ENCODE results near the gene SERPINB7.

Gene SERPINB7

DNA sequence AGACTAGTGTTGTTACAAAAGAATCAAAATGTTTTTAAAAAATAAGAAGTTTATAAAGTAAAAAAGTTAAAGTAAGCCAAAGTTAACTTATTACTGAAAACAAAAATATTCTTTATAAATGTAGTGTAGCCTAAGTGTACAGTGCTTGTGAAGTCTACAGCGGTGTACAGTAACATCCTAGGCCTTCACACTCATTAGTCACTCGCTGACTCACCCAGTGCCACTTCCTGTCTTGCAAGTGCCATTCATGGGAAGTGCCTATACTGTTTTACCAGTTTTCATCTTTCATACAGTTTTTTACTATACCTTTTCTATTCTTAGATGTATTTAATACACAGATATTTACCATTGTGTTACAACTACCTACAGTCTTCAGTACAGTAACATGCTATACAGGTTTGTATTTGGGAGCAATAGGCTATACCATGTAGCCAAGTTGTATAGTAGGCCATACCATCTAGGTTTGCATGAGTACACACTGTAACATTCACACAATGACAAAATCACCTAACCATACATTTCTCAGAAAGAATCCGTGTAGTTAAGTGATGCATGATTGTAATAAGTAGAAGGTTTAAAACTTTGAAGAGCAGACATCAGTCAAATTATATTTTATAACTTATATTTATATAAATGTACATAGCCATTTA is 13.4 kb downstream of the SERPINB7 start:
- peak; percentile 76 for DNase-seq

DNA sequence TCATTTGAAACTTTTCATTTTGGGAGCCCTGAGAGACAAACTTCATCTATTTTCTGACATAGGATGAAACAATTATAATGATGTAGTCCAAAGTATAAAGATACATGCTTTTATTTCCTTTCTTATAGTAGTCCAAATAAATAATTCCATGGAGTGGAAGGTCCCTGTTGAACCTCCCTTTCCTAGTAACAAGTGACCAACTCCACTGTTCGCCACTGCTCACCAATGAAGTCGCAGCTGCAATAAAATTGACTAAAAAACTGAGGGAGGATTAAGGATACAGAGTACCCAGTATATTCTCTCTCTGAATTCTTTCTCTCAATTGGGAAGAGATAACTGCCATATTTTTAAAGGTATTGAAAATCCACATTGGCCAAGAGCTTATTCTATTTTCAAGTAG is 14.1 kb downstream of the SERPINB7 start:
- no peak for DNase-seq

DNA sequence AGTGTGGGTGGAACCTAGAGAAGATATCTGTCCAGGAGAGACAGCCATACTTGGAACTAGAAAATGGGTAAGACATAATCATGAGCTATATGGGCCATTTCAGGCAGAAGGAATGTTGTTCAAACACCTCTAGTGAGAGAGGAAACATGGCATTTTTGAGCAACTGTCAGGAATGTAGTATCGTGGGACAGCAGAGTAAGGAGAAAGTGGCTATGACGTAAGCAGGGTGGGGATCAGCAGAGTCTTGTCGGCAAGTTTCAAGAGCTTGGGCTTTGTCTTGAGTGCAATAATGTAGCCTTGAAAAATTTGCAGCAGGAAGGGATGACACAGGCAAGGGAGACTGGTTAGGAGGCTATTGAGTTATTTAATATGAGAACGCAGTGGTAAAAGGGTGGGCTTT is 20.4 kb downstream of the SERPINB7 start:
- no peak for DNase-seq

DNA sequence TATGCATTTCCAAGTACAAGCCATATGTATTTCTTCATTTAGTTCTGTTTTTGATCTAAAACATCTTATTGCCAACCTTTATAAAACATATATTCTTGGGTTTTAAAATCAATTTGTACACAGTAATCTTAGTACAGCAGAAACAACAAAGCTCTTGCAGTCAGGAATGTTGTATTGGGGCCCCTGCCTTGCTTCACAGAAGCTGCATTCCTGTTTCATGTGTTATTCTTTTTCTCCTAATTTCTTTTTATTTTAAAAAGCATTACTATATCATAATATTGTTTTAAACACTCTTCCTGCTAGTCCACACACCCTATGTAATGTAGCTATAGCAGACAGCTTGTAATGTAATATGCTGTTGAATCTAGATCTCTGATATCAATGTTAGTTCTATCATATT is 24.0 kb downstream of the SERPINB7 start:
- no peak for DNase-seq

DNA sequence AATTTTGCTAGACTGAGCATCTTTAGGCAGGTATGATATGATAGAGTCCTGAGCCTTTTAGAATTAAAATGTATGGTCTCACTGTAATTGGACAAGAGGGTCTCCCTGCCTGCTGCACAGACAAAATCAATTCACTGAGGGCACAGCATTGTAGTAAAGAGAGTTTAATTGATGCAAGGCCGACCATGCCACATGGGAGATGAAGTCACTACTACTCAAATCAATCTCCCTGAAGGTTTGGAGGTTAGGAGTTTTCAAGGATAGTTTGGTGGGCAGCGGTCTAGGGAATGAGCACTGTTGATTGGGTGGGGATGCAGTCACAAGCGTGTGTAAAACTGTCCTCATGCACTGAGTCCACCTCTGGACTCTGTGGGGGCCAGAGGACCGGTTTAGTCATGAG is 26.1 kb downstream of the SERPINB7 start:
- DNase-seq: no peak

DNA sequence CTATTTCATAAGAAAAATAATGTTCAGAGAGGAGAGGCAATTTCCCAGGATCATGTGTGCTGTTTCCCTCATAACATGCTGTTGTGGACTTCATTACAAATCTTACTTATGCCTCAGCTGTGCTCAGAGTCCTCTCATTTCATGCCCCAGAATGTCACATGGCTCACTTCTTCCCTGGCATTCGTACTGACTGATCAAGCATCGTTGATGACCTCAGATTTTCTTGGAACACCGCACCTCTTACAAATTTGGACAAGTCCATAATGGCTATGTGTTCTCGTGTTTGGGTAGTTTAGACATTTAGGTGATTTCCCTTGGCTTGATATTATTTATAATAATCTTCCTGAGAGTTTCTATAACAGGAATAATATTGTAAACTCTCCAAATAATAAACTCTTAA is 32.9 kb downstream of the SERPINB7 start:
- no peak for DNase-seq

DNA sequence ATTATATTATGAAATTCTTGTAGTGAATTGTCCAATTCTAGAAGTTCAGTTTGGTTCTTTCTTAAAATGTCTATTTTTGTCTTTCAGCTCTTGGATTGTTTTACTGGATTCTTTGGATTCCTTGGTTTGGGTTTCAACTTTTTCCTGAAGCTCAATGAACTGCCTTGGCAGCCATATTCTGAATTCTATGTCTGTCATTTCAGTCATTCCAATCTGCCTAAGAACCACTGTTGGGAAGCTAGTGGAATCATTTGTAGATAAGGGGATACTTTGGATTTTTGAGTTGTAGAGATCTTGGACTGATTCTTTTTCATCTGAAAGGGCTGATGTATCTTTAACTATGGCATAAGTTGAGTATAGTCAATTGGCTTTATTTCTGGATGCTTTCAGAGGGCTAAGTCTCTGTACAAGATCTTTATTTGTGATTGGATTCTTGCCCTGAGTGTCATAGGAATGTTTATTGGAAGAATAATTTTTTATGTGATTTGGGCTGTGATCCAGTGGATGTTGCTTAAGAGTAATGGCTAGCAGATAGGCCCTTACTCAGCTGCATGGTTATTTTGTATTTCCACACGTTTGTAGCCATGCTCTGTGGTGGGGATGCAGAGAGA is 42.3 kb downstream of the SERPINB7 start:
- DNase-seq: no peak

DNA sequence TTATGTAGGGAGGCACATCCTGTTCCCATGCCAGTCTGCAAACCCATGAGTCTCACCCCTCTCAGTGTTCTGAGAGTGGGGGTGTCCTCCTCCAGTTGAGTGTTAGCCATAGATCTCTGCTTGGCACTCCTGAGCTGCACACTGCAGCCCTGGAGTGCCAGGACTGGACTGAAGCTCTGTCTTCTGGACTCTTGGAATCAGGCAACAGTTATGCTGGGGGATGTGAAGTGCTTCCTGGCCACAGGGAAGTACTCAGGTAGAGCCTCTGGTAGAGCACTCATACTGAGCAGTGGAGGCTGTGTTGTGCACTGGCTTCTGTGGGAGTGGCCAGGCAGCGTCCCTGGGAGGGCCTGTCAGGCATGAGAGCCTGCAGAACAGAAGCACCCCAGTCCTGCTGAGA is 43.0 kb downstream of the SERPINB7 start:
- no peak for DNase-seq

DNA sequence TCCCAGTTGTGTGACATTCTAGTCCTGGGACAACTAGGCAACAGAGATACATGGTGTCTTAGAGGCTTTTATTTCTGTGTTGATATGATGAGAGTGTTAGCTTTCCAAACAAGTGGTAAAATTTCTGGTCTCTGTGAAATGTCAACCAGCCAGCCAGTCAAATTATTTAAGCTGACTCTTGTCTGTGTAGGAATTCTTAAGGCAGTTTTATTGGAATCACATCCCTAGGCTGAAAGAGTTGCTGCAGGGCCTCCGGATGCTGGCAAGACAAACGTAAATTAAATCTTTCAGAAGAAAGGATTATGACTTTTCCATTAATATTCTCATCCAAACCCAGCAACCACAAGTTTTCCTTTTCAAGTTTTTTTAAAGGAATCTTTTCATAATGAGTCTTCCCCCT is 44.6 kb downstream of the SERPINB7 start:
- no peak for DNase-seq

DNA sequence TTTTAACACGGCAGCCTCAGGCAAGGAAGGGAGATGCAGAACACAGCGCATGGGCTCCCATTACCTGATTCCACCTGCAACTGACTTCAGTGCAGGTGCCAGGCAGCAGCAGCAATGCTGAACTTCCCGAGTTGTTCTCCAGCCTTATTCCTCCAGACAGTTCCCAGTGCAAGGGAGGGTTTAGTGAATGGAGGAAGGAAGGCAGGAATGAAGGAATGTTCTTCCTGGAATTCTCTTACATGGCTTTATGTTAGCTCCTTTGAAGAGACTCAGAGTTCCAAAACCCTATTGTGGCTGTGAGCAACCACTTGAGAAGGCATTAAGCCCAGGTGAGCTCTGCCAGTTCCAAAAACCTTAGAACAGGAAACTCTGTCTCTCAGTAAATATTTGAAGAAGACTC is 45.5 kb downstream of the SERPINB7 start:
- DNase-seq: no peak

DNA sequence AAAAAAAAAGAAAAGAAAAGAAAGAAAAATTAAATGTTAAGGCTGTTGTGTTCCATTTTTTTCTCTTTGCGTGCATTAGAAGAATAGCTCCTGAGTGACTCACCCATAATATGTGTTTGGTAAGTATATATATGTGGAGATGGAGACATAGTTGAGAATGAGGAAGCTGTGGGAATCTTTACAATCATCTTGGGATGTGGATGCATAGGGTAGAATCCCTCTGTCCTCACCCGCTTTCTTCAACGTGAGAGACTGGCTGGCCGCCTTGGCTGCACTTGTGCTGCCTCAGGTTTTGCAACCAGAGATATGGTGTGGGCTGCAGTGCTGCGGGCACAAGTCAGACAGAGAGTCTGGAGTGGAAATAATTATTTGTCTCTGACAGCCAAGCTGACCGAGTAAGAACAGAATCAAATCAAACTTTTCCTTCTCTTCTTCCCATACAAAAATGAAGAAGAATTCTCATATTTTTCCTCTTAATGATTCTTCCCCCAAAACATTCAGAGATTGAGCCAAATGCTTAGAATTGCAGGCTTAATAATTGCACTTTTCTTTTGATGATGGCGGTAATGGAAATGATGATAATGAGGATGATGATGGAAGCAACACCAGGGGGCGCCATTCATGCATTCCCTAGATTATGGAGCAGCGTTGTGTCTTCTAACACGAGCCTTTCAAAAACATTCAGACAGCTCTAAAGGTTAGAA is 48.5 kb downstream of the SERPINB7 start:
- peak; percentile 68 for DNase-seq

DNA sequence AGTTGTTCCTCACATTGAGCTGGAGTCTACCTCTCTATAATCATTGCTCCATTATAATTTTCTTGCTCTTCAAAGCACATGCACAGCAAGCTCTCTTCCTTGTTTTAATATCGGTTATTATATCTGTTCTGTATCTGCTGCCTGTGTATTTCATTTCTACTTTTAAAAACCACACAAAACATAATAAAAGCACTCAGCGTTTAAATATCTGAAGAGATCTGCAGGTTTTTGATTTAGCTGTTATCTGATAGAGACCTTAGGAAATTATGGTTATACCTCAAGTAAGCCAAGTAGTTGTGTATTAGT is 49.0 kb downstream of the SERPINB7 start:
- no peak for DNase-seq

DNA sequence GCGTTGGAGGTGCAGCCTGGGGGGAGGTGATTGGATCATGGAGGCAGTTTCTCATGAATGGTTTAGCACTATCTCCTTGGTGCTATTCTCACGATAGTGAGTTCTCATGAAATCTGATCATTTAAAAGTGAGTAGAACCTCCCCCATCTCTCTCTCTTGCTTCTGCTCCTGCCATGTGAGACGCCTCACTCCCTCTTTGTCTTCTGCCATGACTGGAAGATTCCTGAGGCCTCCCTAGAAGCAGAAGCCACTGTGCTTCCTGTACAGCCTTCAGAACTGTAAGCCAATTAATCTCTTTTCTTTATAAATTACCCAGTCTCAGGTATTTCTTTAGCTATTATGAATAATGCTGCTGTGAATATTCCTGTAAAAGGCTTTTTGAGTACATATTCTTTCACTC is 52.9 kb downstream of the SERPINB7 start:
- DNase-seq: no peak

DNA sequence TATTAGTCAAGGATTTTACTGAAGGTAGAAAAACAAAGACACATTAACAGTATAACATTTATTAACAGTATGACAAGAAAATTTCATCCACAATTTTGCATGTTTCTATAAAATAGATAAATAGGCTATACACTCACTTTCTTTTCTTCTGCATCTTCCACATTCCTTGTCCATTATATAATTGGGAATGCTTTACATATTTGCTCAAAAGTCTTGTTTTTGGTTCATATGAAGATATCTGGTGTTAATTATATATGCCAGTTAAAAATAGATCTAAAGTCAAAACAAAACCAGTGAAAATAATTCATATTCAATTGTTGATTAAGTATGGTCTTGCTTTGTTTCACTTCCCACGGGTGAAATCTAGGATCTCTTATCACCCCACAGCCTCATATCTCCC is 53.4 kb downstream of the SERPINB7 start:
- DNase-seq: peak; percentile 34

DNA sequence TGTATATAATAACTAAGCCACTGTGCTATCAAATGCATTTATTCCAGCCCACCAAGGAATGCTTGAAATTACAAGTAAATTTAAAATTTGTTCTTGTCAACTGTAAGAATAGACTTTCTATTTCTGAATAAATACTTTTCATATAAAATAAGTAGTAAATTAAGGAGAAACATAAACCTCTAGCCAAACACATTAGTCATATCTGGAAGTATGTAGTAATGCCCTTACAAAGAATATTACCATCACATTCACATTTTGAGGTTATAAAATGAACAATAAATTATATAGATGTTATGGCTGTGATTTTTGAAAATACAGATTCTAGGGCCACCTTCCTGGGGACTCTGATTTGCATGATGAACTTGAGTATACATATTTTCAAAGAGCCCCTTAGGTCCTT is 54.7 kb downstream of the SERPINB7 start:
- no peak for DNase-seq

DNA sequence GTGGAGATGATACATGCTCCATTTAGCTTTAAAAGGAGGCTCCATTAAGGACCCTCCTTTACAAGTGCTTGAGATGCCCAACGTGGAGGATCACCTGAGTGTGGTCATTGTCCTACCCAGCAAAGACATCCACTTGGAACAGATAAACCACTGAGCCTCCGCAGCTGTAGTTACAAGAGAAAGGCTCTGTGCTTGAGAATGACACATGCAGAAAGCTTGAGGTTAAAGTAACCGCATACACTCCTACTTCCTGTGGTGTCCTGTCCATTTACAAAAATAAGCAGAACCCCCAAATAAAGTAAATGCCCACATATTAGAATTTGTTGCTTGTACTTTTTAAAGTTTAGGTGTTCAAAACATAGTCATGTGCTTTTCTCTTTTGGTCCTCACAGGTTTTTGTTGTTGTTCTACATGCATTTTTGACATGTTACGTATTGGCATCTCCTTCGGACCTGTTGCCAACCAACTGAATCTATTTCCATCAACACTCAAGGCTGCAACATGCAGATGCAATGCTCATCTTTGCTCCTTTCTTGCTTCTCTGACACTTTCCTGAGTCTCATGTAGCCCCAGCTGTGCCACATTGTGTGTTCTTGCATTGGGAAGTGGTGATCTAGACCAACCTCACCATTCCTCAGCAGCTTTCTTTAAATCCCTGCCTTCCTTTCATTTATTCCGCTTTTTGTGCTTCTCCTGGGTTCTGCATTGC is 56.0 kb downstream of the SERPINB7 start:
- DNase-seq: peak; percentile 91

DNA sequence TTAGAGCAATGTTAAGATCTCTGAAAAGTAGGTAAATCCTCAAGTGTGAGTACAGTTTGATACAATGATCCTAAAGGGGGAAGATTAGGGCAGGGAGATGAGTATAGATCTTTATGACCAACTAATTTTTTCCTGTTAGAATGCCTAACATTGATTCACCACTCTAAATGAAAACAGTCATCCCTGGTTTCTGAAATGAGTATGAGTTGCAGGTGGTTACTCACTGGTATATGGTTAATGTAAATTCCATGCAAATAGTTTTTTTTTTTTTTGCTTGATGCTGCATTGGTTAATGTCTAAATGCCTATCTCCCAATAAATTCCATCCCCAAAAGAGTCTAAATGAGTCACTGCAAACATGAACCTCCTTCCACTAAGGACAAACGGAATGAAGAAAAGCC is 57.3 kb downstream of the SERPINB7 start:
- DNase-seq: no peak

DNA sequence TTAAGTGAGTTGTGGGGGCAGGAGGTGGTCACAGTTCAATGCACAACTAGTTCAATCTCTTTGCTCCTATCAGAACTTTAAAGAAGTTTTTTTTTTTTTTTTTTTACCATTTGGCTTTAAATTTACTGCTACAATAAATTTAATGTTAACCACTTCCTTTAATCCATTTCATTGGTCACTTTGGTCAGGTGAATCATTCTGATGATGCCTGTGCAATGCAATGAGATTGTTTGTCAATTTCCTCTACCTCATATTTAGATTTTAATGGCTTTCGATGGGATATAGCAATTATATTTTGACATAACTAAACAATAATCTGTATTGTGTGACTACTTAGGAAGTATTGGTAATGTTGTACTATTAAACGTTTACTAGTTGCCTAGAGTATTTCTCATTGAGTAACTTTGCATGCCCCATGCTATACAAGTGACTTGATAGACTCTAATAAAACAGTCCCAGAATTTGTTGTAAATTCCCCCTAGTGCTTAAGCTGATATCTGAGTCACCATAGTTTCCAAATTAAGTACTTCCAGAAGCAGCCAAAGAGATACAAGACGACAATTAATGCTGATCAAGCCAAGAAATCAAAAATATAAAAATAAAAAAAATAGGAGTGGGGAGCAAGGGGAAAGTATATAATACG is 59.4 kb downstream of the SERPINB7 start:
- no peak for DNase-seq

DNA sequence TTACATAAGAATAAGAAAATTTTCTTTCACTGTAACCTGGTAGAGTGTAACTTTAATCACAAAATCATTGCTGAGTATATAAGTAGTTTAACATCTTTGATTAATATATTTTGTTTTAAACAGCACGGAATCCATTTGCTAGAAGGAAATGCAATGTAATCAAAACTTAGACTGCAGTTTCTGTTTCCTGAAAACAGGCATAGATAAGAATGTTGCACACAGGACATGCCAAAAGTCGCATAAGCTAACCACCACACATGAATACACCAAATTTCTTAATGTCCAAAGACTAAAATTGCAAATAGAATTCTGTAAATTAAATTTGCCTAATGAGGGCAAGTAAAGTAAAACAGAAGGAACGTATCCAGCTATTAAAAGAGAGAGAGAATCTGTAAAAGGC is 61.2 kb downstream of the SERPINB7 start:
- DNase-seq: peak; percentile 68

DNA sequence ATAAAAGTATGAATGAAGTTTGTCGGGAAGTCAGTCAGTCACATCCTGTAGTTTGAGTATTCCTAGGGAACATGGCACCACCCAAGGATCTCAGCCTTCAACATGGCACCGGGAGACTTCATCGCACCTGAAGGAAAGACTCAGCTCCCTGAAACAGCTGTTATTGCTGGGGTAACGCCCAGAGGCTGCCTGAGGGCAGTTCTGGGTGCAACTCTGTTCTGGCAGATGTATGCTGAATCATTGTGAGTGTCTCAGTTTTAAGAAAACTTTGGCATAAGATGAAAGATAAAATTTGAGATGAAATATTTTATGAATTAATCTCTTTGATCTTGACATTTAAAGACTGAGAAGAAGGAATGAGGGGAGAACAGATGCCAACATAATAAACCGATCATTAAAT is 62.4 kb downstream of the SERPINB7 start:
- no peak for DNase-seq

DNA sequence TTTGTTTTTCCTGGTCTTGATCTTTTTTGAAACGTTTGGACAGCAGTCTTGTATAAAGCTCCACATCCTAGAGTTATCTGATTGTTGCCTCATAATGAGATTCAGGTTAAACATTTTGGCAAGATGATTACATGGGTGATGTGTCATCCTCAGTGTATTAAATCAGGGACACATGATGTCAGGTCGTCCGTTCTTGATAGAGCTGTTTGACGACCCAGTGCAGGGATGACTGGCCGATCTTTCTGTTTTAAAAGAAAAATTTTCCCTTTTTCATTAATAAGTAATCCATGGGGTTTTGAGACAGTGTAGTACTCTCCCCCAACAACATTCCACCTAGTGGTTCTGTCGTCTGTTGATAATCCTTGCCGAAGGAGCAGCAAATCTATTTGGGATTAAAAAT is 67.8 kb downstream of the SERPINB7 start:
- no peak for DNase-seq

DNA sequence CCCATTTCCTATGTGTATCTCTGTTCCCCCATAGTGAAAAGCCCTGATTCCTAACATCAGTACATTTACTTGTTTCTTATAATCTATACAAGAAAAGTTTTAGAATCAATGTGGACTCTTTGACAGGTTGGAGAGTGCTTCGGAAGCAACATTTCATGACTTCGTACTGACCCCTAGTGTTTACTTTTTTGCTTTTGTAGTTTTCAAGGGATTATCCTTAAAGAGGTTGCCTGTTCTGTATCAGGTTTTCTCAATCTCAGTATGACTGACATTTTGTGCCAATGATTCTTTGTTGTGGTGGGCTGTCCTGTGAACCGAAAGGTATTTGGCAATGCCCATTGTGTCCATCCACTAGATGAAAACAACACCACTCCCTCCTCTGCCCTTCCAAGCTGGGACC is 69.0 kb downstream of the SERPINB7 start:
- DNase-seq: peak; percentile 69

DNA sequence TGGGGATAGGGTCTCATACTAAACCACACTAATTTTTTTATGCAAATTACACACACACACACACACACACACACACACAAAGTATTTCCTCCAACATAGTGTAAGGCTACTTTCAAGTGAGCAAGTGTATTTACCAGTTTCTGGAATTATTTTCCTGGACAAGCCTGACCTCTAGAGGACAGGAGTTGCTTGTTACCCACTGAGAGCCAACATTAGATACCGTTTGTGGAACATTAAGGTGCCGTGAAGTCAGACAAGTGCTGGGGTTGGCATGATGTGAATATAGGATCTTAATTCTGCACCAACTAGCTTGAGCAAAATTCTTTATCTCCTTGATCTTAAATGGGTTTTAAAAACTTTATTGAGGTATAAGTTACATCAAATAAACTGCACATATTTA is 72.9 kb downstream of the SERPINB7 start:
- DNase-seq: peak; percentile 85

DNA sequence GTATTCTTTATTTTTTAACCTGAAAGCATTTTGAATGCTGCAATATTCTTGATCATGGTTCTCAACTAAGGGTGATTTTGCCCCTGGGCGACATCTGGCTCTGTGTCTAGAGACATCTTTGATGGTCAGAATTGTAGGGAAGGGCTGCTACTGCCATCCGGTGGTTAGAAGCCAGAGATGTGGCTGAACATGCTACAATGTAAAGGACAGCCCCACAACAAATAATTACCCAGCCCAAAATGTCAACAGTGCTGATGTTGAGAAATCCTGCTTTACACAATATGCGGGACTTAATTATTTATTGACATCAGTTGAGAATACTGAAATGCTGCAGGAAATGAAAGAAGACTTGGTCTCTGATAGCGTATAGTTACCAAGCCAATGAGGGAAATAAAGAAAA is 74.8 kb downstream of the SERPINB7 start:
- DNase-seq: peak; percentile 77
